Lung (tissue), 12 donors: ENCODE results near the gene MDC1. TPM values are rescaled to one million over a fixed set of nuclear protein-coding genes. Genes with fewer than 3 reads are reported as not detected.

Experiments
- ATAC-seq: fragments of 200-7000 bp; cut with Tn5 transposase; one replicate; pipeline ENCODE4 v1.9.1; 2020; ENCODE audit warnings: moderate number of reproducible peaks; ENCODE audit not compliant: insufficient read depth, low FRiP score
- DNase-seq, 3 donors: peaks; one replicate each; pipeline ENCODE4 v3.0.0-alpha.2; 2013 to 2017
- H3K27ac ChIP-seq, 2 donors: one replicate each; pipeline ENCODE4 v1.5.1; 2013; ENCODE audit warnings: mild to moderate bottlenecking in 2 of 2, moderate library complexity in 2 of 2, control low read depth in 1 of 2, inconsistent platforms in 1 of 2, low read depth in 1 of 2, low read length in 1 of 2
- H3K27me3 ChIP-seq, 3 donors: one replicate each; pipeline ENCODE4 v1.5.1; 2013; ENCODE audit warnings: low read length in 2 of 3; ENCODE audit not compliant: control insufficient read depth in 3 of 3, insufficient read depth in 3 of 3
- H3K36me3 ChIP-seq, 4 donors: one replicate each; pipeline ENCODE4 v1.5.1; 2013; ENCODE audit warnings: low read length in 4 of 4, mild to moderate bottlenecking in 1 of 4, moderate library complexity in 1 of 4; ENCODE audit not compliant: control insufficient read depth in 4 of 4, insufficient read depth in 4 of 4
- H3K4me1 ChIP-seq, 5 donors: one replicate each; pipeline ENCODE4 v1.5.1; 2013; ENCODE audit warnings: low read length in 5 of 5, mild to moderate bottlenecking in 2 of 5, moderate library complexity in 1 of 5; ENCODE audit not compliant: control insufficient read depth in 5 of 5, insufficient read depth in 5 of 5
- H3K4me3 ChIP-seq: one replicate; pipeline ENCODE4 v1.5.1; 2013; ENCODE audit warnings: mild to moderate bottlenecking, control low read depth, moderate library complexity
- H3K9ac ChIP-seq, 2 donors: one replicate each; pipeline ENCODE4 v1.5.1; 2013; ENCODE audit warnings: low read length in 2 of 2, control low read depth in 1 of 2; ENCODE audit not compliant: insufficient read depth in 1 of 2
- H3K9me3 ChIP-seq, 4 donors: one replicate each; pipeline ENCODE4 v1.5.1; 2013; ENCODE audit warnings: low read length in 3 of 4, mild to moderate bottlenecking in 1 of 4, moderate library complexity in 1 of 4; ENCODE audit not compliant: control insufficient read depth in 4 of 4, insufficient read depth in 3 of 4
- WGBS, 2 donors: extraction: QIAGEN DNeasy Blood & Tissue Kit; methylation state at CpG; one replicate each; pipeline ENCODE4 v1.1.7; 2013; 5-methylcytosine and 5-hydroxymethylcytosine counted together
- polyA plus RNA-seq, 2 donors: library from polyadenylated mRNA; stranded (reverse); fragments of 200-250 nt; gene quantifications; one replicate each; pipeline ENCODE4 v1.2.1, GENCODE V29; 2013
- total RNA-seq, 2 donors: library from RNA; depleted of rRNA in 1 of 2; stranded (reverse); fragments of >200 nt in 1 of 2; gene quantifications; one replicate each; pipeline ENCODE4 v1.2.1, GENCODE V29; 2014 to 2021
- TF ChIP-seq, protein P1 (sequence below): IDR thresholded peaks from 2 replicates; pipeline ENCODE4 v1.5.1; 2012; ENCODE audit warnings: mild to moderate bottlenecking; ENCODE audit errors: control extremely low read depth, extremely low read depth
- donor health status: control.
- donor health status: control.
- donor health status: Bipolar disorder and iron deficiency.
- donor health status: healthy.
- donor health status: DM: yes; HTN: yes; CAD: no.

Gene MDC1
- total and polyA plus RNA-seq, 4 donors = 9.9 to 34.0 (median 12.4) TPM

DNA sequence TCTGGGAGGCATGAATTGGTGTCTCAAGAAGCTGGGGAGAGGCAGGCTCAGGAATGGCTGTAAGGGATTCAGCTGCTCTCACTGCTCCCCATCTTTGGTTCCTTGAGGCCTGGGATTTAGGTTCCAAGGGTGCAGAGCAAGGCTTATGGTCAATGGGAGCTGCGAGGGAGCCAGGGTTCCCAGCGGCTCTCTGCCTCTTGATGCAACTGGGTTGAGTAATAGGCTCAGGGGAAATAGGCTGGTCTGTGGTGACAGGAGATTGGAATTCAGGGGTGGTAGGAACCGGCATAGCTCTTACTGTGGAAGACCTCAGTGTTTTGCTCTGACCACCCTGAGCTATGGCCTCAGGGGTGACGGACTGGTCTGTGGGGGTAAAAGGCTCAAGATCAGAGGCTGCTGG, 13.3 kb downstream of the MDC1 start:
- Histone ChIP-seq H3K4me1 (no peaks in the 10 kb centered on the region), H3K27ac (no peak overlapping the region), H3K4me3 (no peak overlapping the region), H3K9ac (no peak overlapping the region), H3K9me3 (no peaks in the 10 kb centered on the region), H3K27me3 (no peaks in the 10 kb centered on the region), H3K36me3 (peaks cover 6 to 34% (median 21%) of the 10 kb centered on the region in 4 donors)
- ATAC-seq (no peak), DNase-seq (no peak)
- WGBS, 2 donors = 39 to 76% methylated on average over 4 of the region's 4 CpGs
- TF ChIP-seq, protein P1, sequence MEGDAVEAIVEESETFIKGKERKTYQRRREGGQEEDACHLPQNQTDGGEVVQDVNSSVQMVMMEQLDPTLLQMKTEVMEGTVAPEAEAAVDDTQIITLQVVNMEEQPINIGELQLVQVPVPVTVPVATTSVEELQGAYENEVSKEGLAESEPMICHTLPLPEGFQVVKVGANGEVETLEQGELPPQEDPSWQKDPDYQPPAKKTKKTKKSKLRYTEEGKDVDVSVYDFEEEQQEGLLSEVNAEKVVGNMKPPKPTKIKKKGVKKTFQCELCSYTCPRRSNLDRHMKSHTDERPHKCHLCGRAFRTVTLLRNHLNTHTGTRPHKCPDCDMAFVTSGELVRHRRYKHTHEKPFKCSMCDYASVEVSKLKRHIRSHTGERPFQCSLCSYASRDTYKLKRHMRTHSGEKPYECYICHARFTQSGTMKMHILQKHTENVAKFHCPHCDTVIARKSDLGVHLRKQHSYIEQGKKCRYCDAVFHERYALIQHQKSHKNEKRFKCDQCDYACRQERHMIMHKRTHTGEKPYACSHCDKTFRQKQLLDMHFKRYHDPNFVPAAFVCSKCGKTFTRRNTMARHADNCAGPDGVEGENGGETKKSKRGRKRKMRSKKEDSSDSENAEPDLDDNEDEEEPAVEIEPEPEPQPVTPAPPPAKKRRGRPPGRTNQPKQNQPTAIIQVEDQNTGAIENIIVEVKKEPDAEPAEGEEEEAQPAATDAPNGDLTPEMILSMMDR = no peak

GRCh38 chr6:30703011-30703410, 14.1 kb downstream of the MDC1 start:
- Histone ChIP-seq H3K9ac (no peak overlapping the region), H3K36me3 (peaks cover 4 to 33% (median 21%) of the 10 kb centered on the region in 4 donors), H3K27ac (no peak overlapping the region), H3K27me3 (no peaks in the 10 kb centered on the region), H3K4me1 (no peaks in the 10 kb centered on the region), H3K9me3 (no peaks in the 10 kb centered on the region), H3K4me3 (no peak overlapping the region)
- 97 to 98% methylated on average over 10 of the region's 10 CpGs for WGBS, 2 donors
- DNase-seq (no peak), ATAC-seq (no peak)
- TF ChIP-seq, protein P1 = no peak

- WGBS, 2 donors = 47 to 57% methylated on average over 4 of the region's 4 CpGs
- H3K4me1 ChIP-seq = no peaks in the 10 kb centered on the region
- H3K27me3 ChIP-seq = no peaks in the 10 kb centered on the region
- no peak overlapping the region for H3K4me3 ChIP-seq
- ATAC-seq = no peak
- H3K36me3 ChIP-seq = peaks cover 3 to 23% (median 14%) of the 10 kb centered on the region in 4 donors
- H3K9me3 ChIP-seq = no peaks in the 10 kb centered on the region
- TF ChIP-seq, protein P1 = no peak
- H3K9ac ChIP-seq = no peak overlapping the region
- no peak overlapping the region for H3K27ac ChIP-seq
- no peak for DNase-seq
These were observed 16.7 kb downstream of the MDC1 start for GRCh38 chr6:30700340-30700739.

DNA sequence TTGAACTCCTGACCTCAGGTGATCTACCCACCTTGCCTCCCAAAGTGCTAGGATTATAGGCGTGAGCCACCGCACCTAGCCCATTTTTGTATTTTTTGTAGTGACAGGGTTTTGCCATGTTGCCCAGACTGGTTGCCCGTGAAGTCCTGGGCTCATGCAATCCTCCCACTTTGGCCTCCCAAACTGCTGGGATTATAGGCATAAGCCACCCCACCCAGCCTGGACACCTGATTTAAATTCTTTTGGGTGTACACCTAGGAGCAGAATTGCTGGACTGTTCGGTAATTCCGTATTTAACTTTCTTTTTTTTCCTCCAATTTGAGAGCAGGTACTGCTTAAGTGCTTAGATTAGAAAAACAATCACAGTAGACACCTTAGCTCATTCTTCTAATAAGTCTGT, 20.6 kb downstream of the MDC1 start:
- Histone ChIP-seq H3K9me3 (no peaks in the 10 kb centered on the region), H3K27me3 (no peaks in the 10 kb centered on the region), H3K9ac (no peak overlapping the region), H3K36me3 (peaks cover 0 to 6% (median 3%) of the 10 kb centered on the region in 4 donors), H3K4me3 (no peak overlapping the region), H3K4me1 (peaks cover 0 to 3% (median 0%) of the 10 kb centered on the region in 5 donors), H3K27ac (no peak overlapping the region)
- ATAC-seq = no peak
- TF ChIP-seq, protein P1 = no peak
- 84 to 95% methylated on average over 5 of the region's 5 CpGs for WGBS, 2 donors
- DNase-seq = no peak
